ENCODE results near the gene DNAJC22. TPM values are rescaled to one million over a fixed set of nuclear protein-coding genes. Genes with fewer than 3 reads are reported as not detected.
"Not testable (repeated sequence)": the region's sequence is repeated elsewhere in the genome, so short reads cannot be mapped to it uniquely, and the experiment has no call there.

DNAJC22 gene
- total RNA-seq, 1 donor from 2014 or later = not detected

DNA sequence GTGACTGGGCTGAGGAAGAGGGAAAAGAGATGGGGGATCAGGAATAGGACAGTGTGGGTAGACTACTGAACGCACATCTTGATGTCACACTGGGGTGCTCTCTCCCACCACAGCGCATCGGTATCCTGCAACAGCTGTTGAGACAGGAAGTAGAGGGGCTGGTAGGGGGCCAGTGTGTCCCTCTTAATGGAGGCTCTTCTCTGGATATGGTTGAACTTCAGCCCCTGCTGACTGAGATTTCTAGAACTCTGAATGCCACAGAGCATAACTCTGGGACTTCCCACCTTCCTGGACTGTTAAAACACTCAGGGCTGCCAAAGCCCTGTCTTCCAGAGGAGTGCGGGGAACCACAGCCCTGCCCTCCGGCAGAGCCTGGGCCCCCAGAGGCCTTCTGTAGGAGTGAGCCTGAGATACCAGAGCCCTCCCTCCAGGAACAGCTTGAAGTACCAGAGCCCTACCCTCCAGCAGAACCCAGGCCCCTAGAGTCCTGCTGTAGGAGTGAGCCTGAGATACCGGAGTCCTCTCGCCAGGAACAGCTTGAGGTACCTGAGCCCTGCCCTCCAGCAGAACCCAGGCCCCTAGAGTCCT is 16.6 kb upstream of the DNAJC22 start:
- no peak for ATAC-seq
- intact Hi-C loops (cut with DNase I) = no loop called here
- peak; percentile 19 for DNase-seq (ENCODE audit: low spot score)

GRCh38 chr12:49330631-49331379 is 15.9 kb upstream of the DNAJC22 start:
- DNase-seq (ENCODE audit: low spot score) (peak; percentile 51), ATAC-seq (peak; percentile 3)
- intact Hi-C loops (cut with DNase I) = no loop called here

GRCh38 chr12:49331380-49332222 is 15.1 kb upstream of the DNAJC22 start:
- intact Hi-C loops (cut with DNase I) = no loop called here
- DNase-seq (ENCODE audit: low spot score) (peak; percentile 71), ATAC-seq (peak; percentile 90)

DNA sequence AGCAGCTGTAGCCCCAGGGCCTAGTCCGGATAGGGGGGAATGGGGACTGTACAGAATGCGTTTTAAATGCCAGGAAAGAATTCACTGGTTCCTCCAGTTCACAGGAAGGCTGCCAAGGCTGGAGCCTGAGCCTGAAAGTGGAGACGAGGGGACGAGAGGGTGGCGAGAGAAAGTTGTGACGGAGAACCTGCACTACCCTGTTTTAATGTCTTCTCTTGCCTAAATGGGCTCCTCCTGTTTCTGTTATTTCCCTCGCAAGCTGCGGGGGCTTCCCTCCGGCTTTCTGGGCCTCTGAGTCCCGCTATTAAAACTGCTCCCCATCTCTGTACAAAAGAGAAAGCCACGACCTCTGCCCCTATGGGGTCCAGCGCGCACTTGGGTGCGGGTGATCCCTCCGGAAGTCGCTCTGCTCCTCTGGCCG is 14.2 kb upstream of the DNAJC22 start:
- DNase-seq (ENCODE audit: low spot score) (peak; percentile 54), ATAC-seq (no peak)

DNA sequence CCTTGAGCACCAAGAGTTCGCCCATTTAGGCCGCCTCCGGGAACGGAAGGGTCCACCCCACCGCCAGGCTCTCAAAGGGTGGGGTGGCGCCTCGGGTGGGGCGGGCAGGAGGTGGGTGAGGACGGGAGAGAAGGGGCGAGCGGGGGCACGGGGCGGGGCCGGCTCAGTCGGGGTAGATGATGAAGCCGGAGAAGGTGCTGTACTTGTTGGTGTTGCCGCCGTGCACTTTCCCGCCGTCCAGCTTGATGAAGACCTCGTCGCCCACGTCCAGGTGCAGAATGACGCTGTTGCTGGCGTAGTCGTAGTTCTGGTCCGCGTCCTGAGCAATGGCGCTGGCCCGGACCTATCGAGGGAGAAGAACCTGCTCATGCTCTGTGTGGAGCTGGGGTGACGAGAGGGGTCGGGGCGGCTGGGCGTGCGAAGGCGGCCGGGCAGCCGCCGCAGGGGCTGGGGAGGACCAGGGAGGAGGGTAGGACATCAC is 13.8 kb upstream of the DNAJC22 start:
- peak; percentile 55 for DNase-seq (ENCODE audit: low spot score)
- intact Hi-C loops (cut with DNase I) = no loop called here
- no peak for ATAC-seq

More for the DNA sequence above, 14.2 kb upstream of the DNAJC22 start:
- intact Hi-C loops (cut with DNase I) = no loop called here

DNA sequence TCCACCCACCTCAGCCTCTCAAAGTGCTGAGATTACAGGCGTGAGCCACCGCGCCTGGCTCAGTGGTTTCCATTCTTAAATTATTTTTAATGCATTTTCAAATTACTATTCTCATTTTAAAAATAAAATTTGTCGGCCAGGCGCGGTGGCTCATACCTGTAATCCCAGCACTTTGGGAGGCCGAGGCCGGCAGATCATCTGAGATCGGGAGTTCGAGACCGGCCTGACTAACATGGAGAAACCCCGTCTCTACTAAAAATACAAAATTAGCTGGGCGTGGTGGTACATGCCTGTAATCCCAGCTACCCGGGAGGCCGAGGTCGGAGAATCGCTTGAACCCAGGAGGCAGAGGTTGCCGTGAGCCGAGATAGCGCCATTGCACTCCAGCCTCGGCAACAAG is 12.9 kb upstream of the DNAJC22 start:
- ATAC-seq; DNase-seq (ENCODE audit: low spot score); intact Hi-C loops (cut with DNase I): not testable (repeated sequence)

GRCh38 chr12:49334226-49334625 is 12.5 kb upstream of the DNAJC22 start:
- no peak for ATAC-seq
- intact Hi-C loops (cut with DNase I) = no loop called here
- no peak for DNase-seq (ENCODE audit: low spot score)

DNA sequence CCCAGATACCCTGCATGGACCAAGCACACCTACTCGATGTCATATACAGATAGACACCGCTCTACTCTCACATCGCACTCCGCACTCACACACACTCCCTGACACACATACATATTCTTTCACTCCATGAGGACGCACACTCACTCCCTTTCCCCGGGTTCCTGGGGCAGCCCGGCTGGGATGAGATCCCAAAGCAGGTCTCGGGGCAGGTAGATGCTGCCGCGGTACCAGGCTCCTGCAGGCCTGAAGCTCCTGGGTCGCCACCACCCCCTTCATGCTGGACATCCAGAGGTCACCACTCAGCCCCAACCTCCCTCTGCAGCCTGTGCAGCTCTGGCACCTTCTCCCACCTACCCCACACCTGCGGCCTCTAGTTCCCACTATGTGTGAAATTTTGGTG is 12.0 kb upstream of the DNAJC22 start:
- intact Hi-C loops (cut with DNase I) = no loop called here
- DNase-seq (ENCODE audit: low spot score) (no peak), ATAC-seq (no peak)

DNA sequence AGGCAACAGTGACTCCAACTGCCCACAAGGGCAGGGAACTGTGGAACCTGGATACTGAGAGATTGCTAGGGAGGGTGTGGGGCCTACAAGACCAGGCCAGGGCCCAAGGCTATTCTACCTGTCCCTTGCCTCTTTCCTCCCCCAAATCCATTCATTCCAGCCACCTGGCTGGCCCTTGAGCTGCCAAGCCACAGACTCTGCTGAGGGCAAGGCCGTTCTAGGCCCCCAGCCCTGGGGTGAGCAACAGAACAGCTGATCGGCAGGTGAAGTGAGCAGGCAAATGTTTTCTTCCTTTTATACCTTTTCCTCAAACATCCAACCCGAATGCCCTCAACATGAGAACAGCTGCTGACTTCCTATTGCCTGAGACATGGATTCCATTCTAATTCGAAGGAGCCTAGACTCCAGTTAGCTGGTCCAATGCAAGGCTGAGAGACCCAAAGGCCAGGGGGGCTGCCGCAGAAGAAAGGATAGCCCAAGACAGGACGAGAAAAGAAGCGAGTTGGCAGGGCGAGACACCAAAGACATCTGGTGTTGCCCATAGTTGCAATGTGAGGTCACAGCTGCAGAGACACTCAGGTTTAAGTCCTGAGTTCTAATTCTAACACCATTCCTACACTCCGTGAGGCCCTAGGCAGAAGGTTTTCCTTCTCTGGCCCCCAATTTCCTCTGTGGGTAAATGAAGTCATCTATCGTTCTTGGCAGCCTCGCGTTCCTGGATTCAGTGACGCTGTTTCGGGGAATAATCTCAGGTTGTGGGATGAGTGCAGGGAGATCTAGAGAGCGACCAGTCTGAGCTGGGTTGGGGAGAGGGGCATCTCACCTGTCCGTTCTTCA is 11.4 kb upstream of the DNAJC22 start:
- ATAC-seq (no peak), DNase-seq (ENCODE audit: low spot score) (peak; percentile 48)
- intact Hi-C loops (cut with DNase I) = no loop called here

GRCh38 chr12:49335955-49336644 is 10.6 kb upstream of the DNAJC22 start:
- intact Hi-C loops (cut with DNase I) = no loop called here
- DNase-seq (ENCODE audit: low spot score) (no peak), ATAC-seq (no peak)

DNA sequence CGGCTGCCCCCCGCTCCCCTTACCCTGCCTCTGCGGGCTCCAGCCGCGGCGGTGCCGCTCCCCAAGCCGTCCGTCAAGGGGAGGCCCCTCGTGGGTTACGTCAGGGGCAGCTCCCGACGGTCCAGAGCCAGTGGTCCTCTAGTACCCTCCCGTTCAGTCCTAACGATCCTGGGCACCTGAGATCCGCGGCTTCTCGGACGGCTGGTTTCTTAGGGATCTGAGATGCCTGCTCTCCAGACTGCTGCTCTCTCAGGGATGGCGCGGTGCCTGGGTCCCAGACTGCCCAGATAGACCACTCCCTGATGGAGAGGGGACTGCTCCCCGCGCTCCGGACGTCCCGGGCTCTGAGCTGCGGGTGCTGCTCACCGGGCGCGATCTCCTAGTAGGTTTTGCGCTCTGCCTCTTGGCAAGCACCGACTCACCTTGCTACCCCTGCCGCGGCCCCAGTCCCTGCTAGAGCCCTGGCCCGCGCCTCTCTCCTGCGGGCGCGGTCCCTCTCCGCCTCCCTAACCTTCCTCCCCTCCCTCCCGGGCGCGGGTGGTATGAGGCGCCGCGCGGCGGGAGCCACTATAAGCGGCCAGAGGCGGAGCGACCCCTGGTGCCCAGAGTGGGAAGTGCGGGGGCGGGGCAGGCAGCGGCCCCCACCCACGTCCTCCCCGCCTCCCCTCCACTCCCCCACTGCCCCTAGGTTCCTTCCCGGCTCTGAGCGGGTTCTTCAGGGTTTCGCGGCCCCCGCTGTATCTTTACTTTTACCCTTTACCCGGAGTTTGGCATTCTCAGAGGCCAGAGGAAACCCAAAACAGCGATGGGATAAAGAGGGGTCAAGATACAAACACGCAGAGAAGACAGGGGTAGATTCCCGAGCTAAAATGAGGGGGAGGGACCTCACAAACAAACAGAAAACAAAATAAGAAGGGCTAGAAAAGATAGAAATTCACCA is 9.8 kb upstream of the DNAJC22 start, which contains the start of gene C1QL4:
C1QL4 (minus strand) TSS at position 544 of the 940 bp plus-strand sequence. CDS start 711 bp downstream, outside the sequence.
- ATAC-seq = peak; percentile 82
- intact Hi-C loops (cut with DNase I) = no loop called here
- peak; percentile 88 for DNase-seq (ENCODE audit: low spot score)

DNA sequence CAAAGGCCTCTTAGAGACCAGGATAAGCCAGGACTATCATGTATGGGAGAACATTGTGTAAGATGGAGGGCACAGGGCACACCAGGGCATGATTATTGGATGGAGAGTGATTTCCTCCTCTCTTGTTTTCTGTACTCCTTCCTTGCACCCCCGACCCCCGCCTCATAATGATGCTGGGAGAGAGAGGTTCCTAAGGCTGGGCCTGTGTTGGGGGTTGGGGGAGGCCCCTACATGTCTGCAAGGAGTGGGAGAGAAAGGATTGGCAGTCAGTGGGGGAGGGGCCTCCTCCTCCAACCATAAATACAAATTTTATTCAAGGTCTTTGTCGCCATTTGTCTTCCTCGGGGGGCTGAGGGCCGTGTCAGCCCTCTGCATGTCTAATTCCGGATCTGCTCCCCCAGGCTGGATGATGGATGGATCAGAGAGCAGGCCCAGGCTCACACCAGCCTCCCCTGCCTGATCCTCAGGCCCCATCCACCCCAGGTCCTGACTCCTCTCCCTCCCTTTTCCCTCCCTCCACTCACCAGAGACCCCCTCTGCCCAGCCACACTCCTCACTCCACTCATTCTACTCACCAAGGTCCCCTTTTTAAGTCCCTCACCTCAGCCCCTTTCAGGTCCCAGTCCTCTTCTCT is 7.7 kb upstream of the DNAJC22 start:
- ATAC-seq = no peak
- DNase-seq (ENCODE audit: low spot score) = no peak
- intact Hi-C loops (cut with DNase I) = no loop called here

DNA sequence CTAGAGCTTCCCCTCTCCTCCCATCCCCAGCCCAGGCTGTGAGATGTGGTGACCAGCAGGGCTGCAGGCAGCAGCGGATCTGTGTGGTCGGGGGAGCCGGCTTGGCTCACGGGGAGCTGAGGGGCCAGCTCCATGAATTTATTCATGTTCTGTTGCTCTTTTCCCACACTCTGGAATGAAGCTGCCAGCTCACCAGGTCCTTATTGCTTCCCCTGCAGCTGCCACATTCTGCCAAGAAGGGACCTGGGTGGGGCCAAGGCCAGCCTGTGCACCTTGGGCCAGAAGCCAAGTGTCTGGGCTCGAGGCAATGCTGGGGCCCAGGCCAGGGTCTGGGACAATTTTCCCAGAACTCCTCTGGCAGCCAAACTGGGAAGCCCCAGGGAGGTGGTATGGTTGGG is 7.2 kb upstream of the DNAJC22 start:
- ATAC-seq = no peak
- intact Hi-C loops (cut with DNase I) = no loop called here
- DNase-seq (ENCODE audit: low spot score) = no peak

GRCh38 chr12:49340095-49340870 is 6.4 kb upstream of the DNAJC22 start:
- DNase-seq (ENCODE audit: low spot score) (no peak), ATAC-seq (no peak)
- intact Hi-C loops (cut with DNase I) = no loop called here

DNA sequence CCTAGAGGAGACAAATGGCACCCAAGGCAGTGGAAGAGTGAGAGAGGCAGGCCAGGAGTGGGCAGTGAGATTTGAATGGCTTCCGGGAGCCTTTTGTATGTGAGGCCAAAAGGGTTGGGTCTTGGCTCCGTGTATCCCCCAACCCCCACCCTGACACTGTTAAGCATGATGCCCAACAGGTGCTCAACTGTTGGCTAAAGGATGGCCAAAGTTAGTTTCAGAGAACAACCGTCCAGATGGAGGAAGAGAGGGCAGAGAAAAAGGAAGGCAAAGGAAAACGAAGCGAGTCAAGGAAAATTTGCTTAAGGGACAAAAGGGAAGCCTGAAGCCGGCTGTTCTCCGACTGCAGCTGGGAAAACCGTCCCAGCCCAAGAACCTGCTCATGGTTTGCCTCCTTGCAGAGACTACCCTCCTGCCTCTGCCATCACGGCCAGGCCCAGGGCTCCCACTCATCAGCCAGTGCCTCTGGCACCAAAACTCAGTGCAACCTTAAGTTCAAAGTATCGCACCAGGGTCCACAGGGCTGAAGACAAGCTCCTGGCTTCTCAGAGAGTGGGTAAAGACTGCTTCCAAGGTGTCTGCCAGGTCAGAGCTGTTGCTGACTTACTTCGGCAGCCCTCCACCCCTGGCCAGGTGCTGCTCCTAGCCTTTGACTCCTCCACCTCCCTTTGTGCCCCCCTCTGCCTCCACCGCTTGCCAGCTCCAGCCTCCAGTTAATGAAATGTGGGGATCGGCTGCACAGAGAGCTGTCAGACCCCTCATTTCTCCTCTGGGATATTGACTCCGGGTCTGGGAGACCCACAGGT is 5.5 kb upstream of the DNAJC22 start:
- DNase-seq (ENCODE audit: low spot score) (no peak), ATAC-seq (no peak)
- intact Hi-C loops (cut with DNase I) = no loop called here
